GM23338 (cell line): ENCODE measurements around the gene PIEZO2. TPM values are rescaled to one million over a fixed set of nuclear protein-coding genes. Genes with fewer than 3 reads are reported as not detected.

Experiments
- ATAC-seq: fragments of 200-7000 bp; cut with Tn5 transposase; 3 replicates; pipeline ENCODE4 v1.9.1; 2020
- DNase-seq: peaks from one replicate; pipeline ENCODE4 v3.0.0-alpha.2; 2015; ENCODE audit warnings: low spot score
- H2AFZ ChIP-seq: fragments of 200-600 bp; sonication (generic); 2 replicates; pipeline ENCODE4 v1.8.0; 2016; ENCODE audit warnings: antibody characterized with exemption, mild to moderate bottlenecking, moderate library complexity
- H3F3A ChIP-seq: fragments of 200-600 bp; sonication (generic); replicated peaks from 2 replicates; pipeline ENCODE4 v1.8.0; 2017; ENCODE audit warnings: antibody characterized with exemption, mixed run types, low read depth
- H3K27ac ChIP-seq: fragments of 200-600 bp; sonication (generic); 2 replicates; pipeline ENCODE4 v1.6.1; 2016; ENCODE audit warnings: low read depth
- H3K27me3 ChIP-seq: fragments of 200-600 bp; sonication (generic); 2 replicates; pipeline ENCODE4 v1.8.0; 2016; ENCODE audit warnings: mild to moderate bottlenecking, mixed run types, moderate library complexity; ENCODE audit not compliant: insufficient read depth
- H3K36me3 ChIP-seq: fragments of 200-600 bp; sonication (generic); 2 replicates; pipeline ENCODE4 v1.8.0; 2016; ENCODE audit warnings: mild to moderate bottlenecking; ENCODE audit not compliant: insufficient read depth
- H3K4me1 ChIP-seq: fragments of 200-600 bp; sonication (generic); 2 replicates; pipeline ENCODE4 v1.8.0; 2016; ENCODE audit warnings: mild to moderate bottlenecking, moderate library complexity; ENCODE audit not compliant: insufficient read depth
- H3K4me2 ChIP-seq: fragments of 200-600 bp; sonication (generic); 2 replicates; pipeline ENCODE4 v1.7.1; 2017; ENCODE audit warnings: mixed run types
- H3K4me3 ChIP-seq: fragments of 200-600 bp; sonication (generic); 2 replicates; pipeline ENCODE4 v1.6.1; 2016; ENCODE audit warnings: mixed run types
- H3K79me2 ChIP-seq: fragments of 200-600 bp; sonication (generic); replicated peaks from 2 replicates; pipeline ENCODE4 v1.8.0; 2017; ENCODE audit warnings: mild to moderate bottlenecking; ENCODE audit not compliant: insufficient read depth
- H3K9me2 ChIP-seq: fragments of 200-600 bp; sonication (generic); 2 replicates; pipeline ENCODE4 v1.8.0; 2017; ENCODE audit not compliant: insufficient read depth
- H4K20me1 ChIP-seq: fragments of 200-600 bp; sonication (generic); replicated peaks from 2 replicates; pipeline ENCODE4 v1.8.0; 2017; ENCODE audit warnings: mild to moderate bottlenecking; ENCODE audit not compliant: insufficient read depth
- H3K27ac Mint-ChIP-seq: 2 replicates; pipeline ENCODE4 v1.8.0; 2020; ENCODE audit warnings: inconsistent platforms, mild to moderate bottlenecking, moderate library complexity, mixed read lengths
- H3K27me3 Mint-ChIP-seq: 3 replicates; pipeline ENCODE4 v1.8.0; 2022; ENCODE audit warnings: low read depth, mild to moderate bottlenecking, moderate library complexity, mixed read lengths, inconsistent platforms; ENCODE audit not compliant: insufficient read depth, poor library complexity
- H3K36me3 Mint-ChIP-seq: 3 replicates; pipeline ENCODE4 v1.8.0; 2021; ENCODE audit warnings: low read depth, mild to moderate bottlenecking, inconsistent platforms, moderate library complexity, mixed read lengths
- H3K4me1 Mint-ChIP-seq: 3 replicates; pipeline ENCODE4 v1.8.0; 2020; ENCODE audit warnings: mild to moderate bottlenecking, inconsistent platforms, mixed read lengths
- H3K4me3 Mint-ChIP-seq: 3 replicates; pipeline ENCODE4 v1.8.0; 2021; ENCODE audit warnings: moderate library complexity, mild to moderate bottlenecking, inconsistent platforms, mixed read lengths
- H3K9me3 Mint-ChIP-seq: 3 replicates; pipeline ENCODE4 v1.8.0; 2020; ENCODE audit warnings: moderate library complexity, mild to moderate bottlenecking, inconsistent platforms, mixed read lengths
- CREB1 ChIP-seq: fragments of 250-450 bp; sonication (Bioruptor Pico); IDR thresholded peaks from 2 replicates; pipeline ENCODE4 v1.5.0; 2020; ENCODE audit warnings: low read depth, mild to moderate bottlenecking, moderate library complexity
- CTCF ChIP-seq, 2 experiments: fragments of 200-600 bp in 1 of 2; sonication (generic) in 1 of 2; conservative IDR thresholded peaks; 2 replicates each; pipeline versions ENCODE4 v1.5.1 to v1.6.1; 2016 to 2017; ENCODE audit warnings: antibody characterized with exemption in 2 of 2, low read depth in 2 of 2, mild to moderate bottlenecking in 2 of 2, moderate library complexity in 1 of 2
- EZH2 ChIP-seq: fragments of 200-600 bp; sonication (generic); IDR thresholded peaks from one replicate; pipeline ENCODE4 v1.8.0; 2017; ENCODE audit warnings: antibody characterized with exemption, mild to moderate bottlenecking, low read depth; ENCODE audit not compliant: unreplicated experiment
- EZH2phosphoT487 ChIP-seq: fragments of 200-600 bp; sonication (generic); IDR thresholded peaks from one replicate; pipeline ENCODE4 v1.8.1; 2018; ENCODE audit warnings: antibody characterized with exemption; ENCODE audit not compliant: unreplicated experiment
- JUNB ChIP-seq: IDR thresholded peaks from one replicate; pipeline ENCODE4 v1.6.1; 2016; ENCODE audit warnings: antibody characterized with exemption; ENCODE audit not compliant: unreplicated experiment
- NANOG ChIP-seq: IDR thresholded peaks from 2 replicates; pipeline ENCODE4 v1.6.1; 2016; ENCODE audit warnings: antibody characterized with exemption, borderline replicate concordance
- POLR2AphosphoS5 ChIP-seq: IDR thresholded peaks from 2 replicates; pipeline ENCODE4 v1.6.1; 2016; ENCODE audit warnings: antibody characterized with exemption, low read depth
- STAT1 ChIP-seq: IDR thresholded peaks from one replicate; pipeline ENCODE4 v1.6.1; 2016; ENCODE audit warnings: antibody characterized with exemption; ENCODE audit not compliant: unreplicated experiment
- ZNF114 ChIP-seq: fragments of 250-450 bp; sonication (Bioruptor Pico); IDR thresholded peaks from 2 replicates; pipeline ENCODE4 v1.5.0; 2020; ENCODE audit warnings: mild to moderate bottlenecking, moderate library complexity
- ZNF331 ChIP-seq: fragments of 250-450 bp; sonication (Bioruptor Pico); IDR thresholded peaks from 2 replicates; pipeline ENCODE4 v1.5.0; 2020; ENCODE audit warnings: low read depth, mild to moderate bottlenecking, moderate library complexity
- polyA plus RNA-seq: library from polyadenylated mRNA; unstranded; fragments of >200 nt; fragmentation: Nextera tagmentation; extraction: Ambion mirVana; gene quantifications from 2 replicates; pipeline ENCODE4 v1.2.1, GENCODE V29; 2016
- total RNA-seq: library from RNA; depleted of rRNA; stranded (reverse); fragments of >200 nt; shearing (Covaris generic); gene quantifications from 2 replicates; pipeline ENCODE4 v1.2.3, GENCODE V29; 2014
- TF ChIP-seq, protein P1 (sequence below): IDR thresholded peaks from 2 replicates; pipeline ENCODE4 v1.6.1; 2016; ENCODE audit warnings: antibody characterized with exemption
- TF ChIP-seq, protein P2 (sequence below): fragments of 250-450 bp; sonication (Bioruptor Pico); IDR thresholded peaks from 2 replicates; pipeline ENCODE4 v1.5.0; 2020; ENCODE audit warnings: mild to moderate bottlenecking, moderate library complexity
- TF ChIP-seq, protein P3 (sequence below): IDR thresholded peaks from one replicate; pipeline ENCODE4 v1.6.1; 2018; ENCODE audit warnings: antibody characterized with exemption; ENCODE audit not compliant: unreplicated experiment

The PIEZO2 gene
- total and polyA plus RNA-seq, 2 experiments from 2014 or later: 4.8 to 8.2 TPM

DNA sequence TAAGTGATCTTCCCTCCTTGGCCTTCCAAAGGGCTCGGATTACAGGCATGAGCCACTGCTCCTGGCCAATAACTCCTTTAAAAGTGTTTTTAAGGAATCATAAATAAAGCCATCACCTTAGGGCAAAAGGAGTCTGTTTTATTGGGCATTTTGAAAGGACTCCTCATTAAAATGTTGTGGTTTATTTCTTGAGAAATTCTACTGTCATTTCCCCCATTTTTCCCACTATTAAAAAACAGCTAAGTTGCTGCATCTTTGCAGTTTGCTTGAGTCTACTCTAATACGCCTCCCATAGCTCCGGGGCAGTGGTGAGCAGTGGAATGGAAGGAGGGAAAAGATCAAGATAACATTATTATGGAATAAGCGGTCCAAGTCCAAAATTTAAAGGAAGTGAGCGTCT is 293.2 kb downstream of the PIEZO2 start:
- DNase-seq (no peak), ATAC-seq (no peak)
- no peak overlapping the region for H2AFZ ChIP-seq
- H3K4me1 ChIP-seq: peaks cover 3% of the 10 kb centered on the region; the same call in 1 of the 2 replicates
- no peaks in the 10 kb centered on the region for H3K9me3 Mint-ChIP-seq
- H3K27me3 ChIP-seq: no peaks in the 10 kb centered on the region
- no peaks in the 10 kb centered on the region for H3K9me2 ChIP-seq
- H3K4me3 ChIP-seq: no peak overlapping the region
- no peak overlapping the region for H3K4me2 ChIP-seq
- peaks cover 8% of the 10 kb centered on the region; the same call in 1 of the 3 replicates for H3K36me3 Mint-ChIP-seq
- no peak overlapping the region for H3K4me3 Mint-ChIP-seq
- H3K79me2 ChIP-seq: no peaks in the 10 kb centered on the region
- H3K27me3 Mint-ChIP-seq: peaks cover 4% of the 10 kb centered on the region
- no peaks in the 10 kb centered on the region for H3F3A ChIP-seq
- H3K27ac ChIP-seq: no peak overlapping the region
- H3K4me1 Mint-ChIP-seq: peaks cover 47% of the 10 kb centered on the region
- no peak for TF ChIP-seq ZNF331 (CRISPR knock-in tag)
- TF ChIP-seq JUNB: no peak
- TF ChIP-seq, protein P1, sequence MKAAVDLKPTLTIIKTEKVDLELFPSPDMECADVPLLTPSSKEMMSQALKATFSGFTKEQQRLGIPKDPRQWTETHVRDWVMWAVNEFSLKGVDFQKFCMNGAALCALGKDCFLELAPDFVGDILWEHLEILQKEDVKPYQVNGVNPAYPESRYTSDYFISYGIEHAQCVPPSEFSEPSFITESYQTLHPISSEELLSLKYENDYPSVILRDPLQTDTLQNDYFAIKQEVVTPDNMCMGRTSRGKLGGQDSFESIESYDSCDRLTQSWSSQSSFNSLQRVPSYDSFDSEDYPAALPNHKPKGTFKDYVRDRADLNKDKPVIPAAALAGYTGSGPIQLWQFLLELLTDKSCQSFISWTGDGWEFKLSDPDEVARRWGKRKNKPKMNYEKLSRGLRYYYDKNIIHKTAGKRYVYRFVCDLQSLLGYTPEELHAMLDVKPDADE: no peak
- no peak for TF ChIP-seq POLR2AphosphoS5
- no peak for TF ChIP-seq CTCF (conservative IDR thresholded peaks at IDR 0.05; ENCODE audit: low read depth in 2 of 2)
- TF ChIP-seq NANOG: no peak
- TF ChIP-seq CREB1 (CRISPR knock-in tag): no peak
- no peak for TF ChIP-seq EZH2phosphoT487
- TF ChIP-seq EZH2: no peak
- no peak for TF ChIP-seq ZNF114 (CRISPR knock-in tag)
- TF ChIP-seq, protein P2, sequence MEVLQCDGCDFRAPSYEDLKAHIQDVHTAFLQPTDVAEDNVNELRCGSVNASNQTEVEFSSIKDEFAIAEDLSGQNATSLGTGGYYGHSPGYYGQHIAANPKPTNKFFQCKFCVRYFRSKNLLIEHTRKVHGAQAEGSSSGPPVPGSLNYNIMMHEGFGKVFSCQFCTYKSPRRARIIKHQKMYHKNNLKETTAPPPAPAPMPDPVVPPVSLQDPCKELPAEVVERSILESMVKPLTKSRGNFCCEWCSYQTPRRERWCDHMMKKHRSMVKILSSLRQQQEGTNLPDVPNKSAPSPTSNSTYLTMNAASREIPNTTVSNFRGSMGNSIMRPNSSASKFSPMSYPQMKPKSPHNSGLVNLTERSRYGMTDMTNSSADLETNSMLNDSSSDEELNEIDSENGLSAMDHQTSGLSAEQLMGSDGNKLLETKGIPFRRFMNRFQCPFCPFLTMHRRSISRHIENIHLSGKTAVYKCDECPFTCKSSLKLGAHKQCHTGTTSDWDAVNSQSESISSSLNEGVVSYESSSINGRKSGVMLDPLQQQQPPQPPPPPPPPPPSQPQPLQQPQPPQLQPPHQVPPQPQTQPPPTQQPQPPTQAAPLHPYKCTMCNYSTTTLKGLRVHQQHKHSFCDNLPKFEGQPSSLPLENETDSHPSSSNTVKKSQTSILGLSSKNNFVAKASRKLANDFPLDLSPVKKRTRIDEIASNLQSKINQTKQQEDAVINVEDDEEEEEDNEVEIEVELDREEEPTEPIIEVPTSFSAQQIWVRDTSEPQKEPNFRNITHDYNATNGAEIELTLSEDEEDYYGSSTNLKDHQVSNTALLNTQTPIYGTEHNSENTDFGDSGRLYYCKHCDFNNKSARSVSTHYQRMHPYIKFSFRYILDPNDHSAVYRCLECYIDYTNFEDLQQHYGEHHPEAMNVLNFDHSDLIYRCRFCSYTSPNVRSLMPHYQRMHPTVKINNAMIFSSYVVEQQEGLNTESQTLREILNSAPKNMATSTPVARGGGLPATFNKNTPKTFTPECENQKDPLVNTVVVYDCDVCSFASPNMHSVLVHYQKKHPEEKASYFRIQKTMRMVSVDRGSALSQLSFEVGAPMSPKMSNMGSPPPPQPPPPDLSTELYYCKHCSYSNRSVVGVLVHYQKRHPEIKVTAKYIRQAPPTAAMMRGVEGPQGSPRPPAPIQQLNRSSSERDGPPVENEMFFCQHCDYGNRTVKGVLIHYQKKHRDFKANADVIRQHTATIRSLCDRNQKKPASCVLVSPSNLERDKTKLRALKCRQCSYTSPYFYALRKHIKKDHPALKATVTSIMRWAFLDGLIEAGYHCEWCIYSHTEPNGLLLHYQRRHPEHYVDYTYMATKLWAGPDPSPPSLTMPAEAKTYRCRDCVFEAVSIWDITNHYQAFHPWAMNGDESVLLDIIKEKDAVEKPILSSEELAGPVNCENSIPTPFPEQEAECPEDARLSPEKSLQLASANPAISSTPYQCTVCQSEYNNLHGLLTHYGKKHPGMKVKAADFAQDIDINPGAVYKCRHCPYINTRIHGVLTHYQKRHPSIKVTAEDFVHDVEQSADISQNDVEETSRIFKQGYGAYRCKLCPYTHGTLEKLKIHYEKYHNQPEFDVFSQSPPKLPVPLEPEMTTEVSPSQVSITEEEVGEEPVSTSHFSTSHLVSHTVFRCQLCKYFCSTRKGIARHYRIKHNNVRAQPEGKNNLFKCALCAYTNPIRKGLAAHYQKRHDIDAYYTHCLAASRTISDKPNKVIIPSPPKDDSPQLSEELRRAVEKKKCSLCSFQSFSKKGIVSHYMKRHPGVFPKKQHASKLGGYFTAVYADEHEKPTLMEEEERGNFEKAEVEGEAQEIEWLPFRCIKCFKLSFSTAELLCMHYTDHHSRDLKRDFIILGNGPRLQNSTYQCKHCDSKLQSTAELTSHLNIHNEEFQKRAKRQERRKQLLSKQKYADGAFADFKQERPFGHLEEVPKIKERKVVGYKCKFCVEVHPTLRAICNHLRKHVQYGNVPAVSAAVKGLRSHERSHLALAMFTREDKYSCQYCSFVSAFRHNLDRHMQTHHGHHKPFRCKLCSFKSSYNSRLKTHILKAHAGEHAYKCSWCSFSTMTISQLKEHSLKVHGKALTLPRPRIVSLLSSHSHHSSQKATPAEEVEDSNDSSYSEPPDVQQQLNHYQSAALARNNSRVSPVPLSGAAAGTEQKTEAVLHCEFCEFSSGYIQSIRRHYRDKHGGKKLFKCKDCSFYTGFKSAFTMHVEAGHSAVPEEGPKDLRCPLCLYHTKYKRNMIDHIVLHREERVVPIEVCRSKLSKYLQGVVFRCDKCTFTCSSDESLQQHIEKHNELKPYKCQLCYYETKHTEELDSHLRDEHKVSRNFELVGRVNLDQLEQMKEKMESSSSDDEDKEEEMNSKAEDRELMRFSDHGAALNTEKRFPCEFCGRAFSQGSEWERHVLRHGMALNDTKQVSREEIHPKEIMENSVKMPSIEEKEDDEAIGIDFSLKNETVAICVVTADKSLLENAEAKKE (CRISPR knock-in tag): no peak
- TF ChIP-seq, protein P3, sequence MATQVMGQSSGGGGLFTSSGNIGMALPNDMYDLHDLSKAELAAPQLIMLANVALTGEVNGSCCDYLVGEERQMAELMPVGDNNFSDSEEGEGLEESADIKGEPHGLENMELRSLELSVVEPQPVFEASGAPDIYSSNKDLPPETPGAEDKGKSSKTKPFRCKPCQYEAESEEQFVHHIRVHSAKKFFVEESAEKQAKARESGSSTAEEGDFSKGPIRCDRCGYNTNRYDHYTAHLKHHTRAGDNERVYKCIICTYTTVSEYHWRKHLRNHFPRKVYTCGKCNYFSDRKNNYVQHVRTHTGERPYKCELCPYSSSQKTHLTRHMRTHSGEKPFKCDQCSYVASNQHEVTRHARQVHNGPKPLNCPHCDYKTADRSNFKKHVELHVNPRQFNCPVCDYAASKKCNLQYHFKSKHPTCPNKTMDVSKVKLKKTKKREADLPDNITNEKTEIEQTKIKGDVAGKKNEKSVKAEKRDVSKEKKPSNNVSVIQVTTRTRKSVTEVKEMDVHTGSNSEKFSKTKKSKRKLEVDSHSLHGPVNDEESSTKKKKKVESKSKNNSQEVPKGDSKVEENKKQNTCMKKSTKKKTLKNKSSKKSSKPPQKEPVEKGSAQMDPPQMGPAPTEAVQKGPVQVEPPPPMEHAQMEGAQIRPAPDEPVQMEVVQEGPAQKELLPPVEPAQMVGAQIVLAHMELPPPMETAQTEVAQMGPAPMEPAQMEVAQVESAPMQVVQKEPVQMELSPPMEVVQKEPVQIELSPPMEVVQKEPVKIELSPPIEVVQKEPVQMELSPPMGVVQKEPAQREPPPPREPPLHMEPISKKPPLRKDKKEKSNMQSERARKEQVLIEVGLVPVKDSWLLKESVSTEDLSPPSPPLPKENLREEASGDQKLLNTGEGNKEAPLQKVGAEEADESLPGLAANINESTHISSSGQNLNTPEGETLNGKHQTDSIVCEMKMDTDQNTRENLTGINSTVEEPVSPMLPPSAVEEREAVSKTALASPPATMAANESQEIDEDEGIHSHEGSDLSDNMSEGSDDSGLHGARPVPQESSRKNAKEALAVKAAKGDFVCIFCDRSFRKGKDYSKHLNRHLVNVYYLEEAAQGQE: no peak
- no peak for TF ChIP-seq STAT1
- H4K20me1 ChIP-seq: no peaks in the 10 kb centered on the region
- H3K36me3 ChIP-seq: no peaks in the 10 kb centered on the region
- no peak overlapping the region for H3K27ac Mint-ChIP-seq
